ENCODE data around the gene SRSF2.

The SRSF2 gene

DNA sequence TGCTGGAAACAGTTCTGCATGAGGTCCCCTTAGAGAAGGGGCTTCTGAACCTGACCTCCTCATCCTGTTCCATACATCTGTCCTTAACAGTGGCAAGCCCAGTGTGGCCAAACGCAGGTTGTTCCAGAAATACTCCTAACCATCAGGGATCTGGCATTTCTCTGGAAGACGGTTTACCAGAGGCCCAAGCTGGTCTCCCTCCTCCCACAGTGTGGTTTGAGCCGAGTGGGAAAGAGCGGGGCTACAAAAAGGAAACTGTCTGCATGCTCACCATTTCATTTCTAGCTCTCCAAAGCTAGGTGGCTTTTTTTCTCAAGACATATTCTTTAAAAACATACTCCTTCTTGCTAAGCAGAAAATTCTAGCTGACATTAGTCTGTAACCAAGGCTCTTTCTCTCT is 32.3 kb downstream of the SRSF2 start:
- no peak overlapping the region for H3K18ac ChIP-seq (ENCODE audit: low read length)
- H3K4me1 ChIP-seq (ENCODE audit: control insufficient read depth, low read depth, low read length): peaks cover 10% of the 10 kb centered on the region
- no peak overlapping the region for H3K4me3 ChIP-seq (ENCODE audit: low read length)
- H3K36me3 ChIP-seq (ENCODE audit: control insufficient read depth, insufficient read depth, low read length): no peaks in the 10 kb centered on the region
- no peak overlapping the region for H3K9ac ChIP-seq (ENCODE audit: low read length)
- H3K23ac ChIP-seq (ENCODE audit: low read length): no peak overlapping the region
- WGBS (ENCODE audit: extremely low coverage, insufficient coverage, low lambda C conversion rate): no CpG with 5 or more reads among the region's 4 CpGs
- peaks cover 3% of the 10 kb centered on the region for H3K27me3 ChIP-seq (ENCODE audit: insufficient read depth, low read length, poor library complexity)
- H2BK15ac ChIP-seq (replicated peaks; ENCODE audit: low read depth): no peak overlapping the region
- no peaks in the 10 kb centered on the region for H3K79me1 ChIP-seq (ENCODE audit: low read length)
- no peak overlapping the region for H2BK5ac ChIP-seq (ENCODE audit: low read length)
- H3K27ac ChIP-seq (ENCODE audit: low read depth, low read length): no peak overlapping the region
- no peak overlapping the region for H4K8ac ChIP-seq (ENCODE audit: low read depth, low read length)
- DNase-seq: no peak
- no peaks in the 10 kb centered on the region for H3K79me2 ChIP-seq (ENCODE audit: control insufficient read depth, insufficient read depth, low read length)
- H3K4me2 ChIP-seq (ENCODE audit: low read length): no peak overlapping the region
- no peak overlapping the region for H3K56ac ChIP-seq (ENCODE audit: low read length)
- H3K4ac ChIP-seq (ENCODE audit: low read depth, low read length): no peak overlapping the region
- H4K5ac ChIP-seq (ENCODE audit: low read length): no peak overlapping the region
- no peak overlapping the region for H2BK120ac ChIP-seq (ENCODE audit: low read depth, low read length)
- no peak overlapping the region for H2AK5ac ChIP-seq (ENCODE audit: low read length)

DNA sequence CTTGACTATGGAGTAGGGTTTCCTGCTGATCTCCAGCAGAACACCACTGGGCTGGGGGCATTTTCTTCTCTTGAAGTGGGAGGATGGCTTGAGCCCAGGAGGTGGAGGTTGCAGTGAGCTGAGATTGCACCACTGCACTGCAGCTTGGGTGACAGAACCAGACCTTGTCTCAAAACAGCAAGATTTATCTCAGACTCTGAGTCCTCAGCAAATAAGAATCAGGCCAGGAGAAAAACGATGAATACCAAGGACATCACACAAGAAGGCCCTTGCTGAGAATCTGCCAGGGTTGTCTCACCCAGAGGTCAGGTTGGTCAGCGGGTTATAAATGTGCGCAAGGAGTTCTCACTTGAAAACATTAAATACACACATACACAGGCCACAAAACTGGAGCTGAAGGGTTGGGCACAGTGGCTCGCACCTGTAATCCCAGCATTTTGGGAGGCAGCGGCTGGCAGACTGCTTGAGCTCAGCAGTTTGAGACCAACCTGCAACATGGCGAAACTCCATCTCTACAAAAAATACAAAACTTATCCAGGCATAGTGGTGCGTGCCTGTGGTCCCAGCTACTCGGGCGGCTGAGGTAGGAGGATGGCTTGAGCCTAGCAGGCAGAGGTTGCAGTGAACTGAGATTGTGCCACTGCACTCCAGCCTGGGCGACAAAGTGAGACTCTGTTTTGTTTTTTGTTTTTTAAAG is 34.0 kb downstream of the SRSF2 start:
- Histone ChIP-seq H3K79me2 (ENCODE audit: control insufficient read depth, insufficient read depth, low read length) (no peaks in the 10 kb centered on the region), H3K56ac (ENCODE audit: low read length) (no peak overlapping the region), H3K27ac (ENCODE audit: low read depth, low read length) (no peak overlapping the region), H3K4me1 (ENCODE audit: control insufficient read depth, low read depth, low read length) (peaks cover 2% of the 10 kb centered on the region), H3K23ac (ENCODE audit: low read length) (no peak overlapping the region), H4K8ac (ENCODE audit: low read depth, low read length) (no peak overlapping the region), H3K4me2 (ENCODE audit: low read length) (no peak overlapping the region), H3K4ac (ENCODE audit: low read depth, low read length) (no peak overlapping the region), H3K27me3 (ENCODE audit: insufficient read depth, low read length, poor library complexity) (no peaks in the 10 kb centered on the region), H3K79me1 (ENCODE audit: low read length) (no peaks in the 10 kb centered on the region), H3K4me3 (ENCODE audit: low read length) (no peak overlapping the region), H4K5ac (ENCODE audit: low read length) (no peak overlapping the region), H2BK15ac (replicated peaks; ENCODE audit: low read depth) (no peak overlapping the region), H2AK5ac (ENCODE audit: low read length) (no peak overlapping the region), H3K36me3 (ENCODE audit: control insufficient read depth, insufficient read depth, low read length) (no peaks in the 10 kb centered on the region), H2BK5ac (ENCODE audit: low read length) (no peak overlapping the region), H3K9ac (ENCODE audit: low read length) (no peak overlapping the region), H3K18ac (ENCODE audit: low read length) (no peak overlapping the region), H2BK120ac (ENCODE audit: low read depth, low read length) (no peak overlapping the region)
- DNase-seq: no peak
- WGBS (ENCODE audit: extremely low coverage, insufficient coverage, low lambda C conversion rate): no CpG with 5 or more reads among the region's 10 CpGs

DNA sequence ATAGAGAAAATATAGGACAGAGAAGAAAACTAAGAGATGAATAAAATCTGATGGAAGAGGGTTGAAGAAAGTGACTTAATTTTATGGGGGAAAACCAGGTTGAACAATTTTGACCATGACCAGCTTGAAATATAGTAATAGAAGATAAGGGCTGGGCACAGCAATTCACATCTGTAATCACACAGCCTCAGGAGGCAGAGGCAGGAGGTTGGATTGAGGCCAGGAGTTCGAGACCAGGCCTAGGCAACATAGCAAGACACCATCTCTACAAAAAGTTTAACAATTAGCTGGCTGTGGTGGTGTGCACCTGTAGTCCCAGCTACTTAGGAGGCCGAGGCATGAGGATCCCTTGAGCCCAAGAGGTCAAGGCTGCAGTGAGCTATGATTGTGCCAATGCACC is 35.1 kb downstream of the SRSF2 start:
- no peak overlapping the region for H2BK15ac ChIP-seq (replicated peaks; ENCODE audit: low read depth)
- H3K4me2 ChIP-seq (ENCODE audit: low read length): no peak overlapping the region
- no peak overlapping the region for H3K9ac ChIP-seq (ENCODE audit: low read length)
- no peaks in the 10 kb centered on the region for H3K27me3 ChIP-seq (ENCODE audit: insufficient read depth, low read length, poor library complexity)
- no peaks in the 10 kb centered on the region for H3K36me3 ChIP-seq (ENCODE audit: control insufficient read depth, insufficient read depth, low read length)
- peaks cover 7% of the 10 kb centered on the region for H3K4me1 ChIP-seq (ENCODE audit: control insufficient read depth, low read depth, low read length)
- H3K56ac ChIP-seq (ENCODE audit: low read length): no peak overlapping the region
- WGBS (ENCODE audit: extremely low coverage, insufficient coverage, low lambda C conversion rate): no CpG with 5 or more reads among the region's 2 CpGs
- H3K79me1 ChIP-seq (ENCODE audit: low read length): no peaks in the 10 kb centered on the region
- no peak overlapping the region for H2BK5ac ChIP-seq (ENCODE audit: low read length)
- no peak overlapping the region for H3K4me3 ChIP-seq (ENCODE audit: low read length)
- no peak for DNase-seq
- no peak overlapping the region for H4K8ac ChIP-seq (ENCODE audit: low read depth, low read length)
- H3K4ac ChIP-seq (ENCODE audit: low read depth, low read length): no peak overlapping the region
- H2AK5ac ChIP-seq (ENCODE audit: low read length): no peak overlapping the region
- no peak overlapping the region for H2BK120ac ChIP-seq (ENCODE audit: low read depth, low read length)
- no peak overlapping the region for H3K18ac ChIP-seq (ENCODE audit: low read length)
- H3K79me2 ChIP-seq (ENCODE audit: control insufficient read depth, insufficient read depth, low read length): no peaks in the 10 kb centered on the region
- H4K5ac ChIP-seq (ENCODE audit: low read length): no peak overlapping the region
- no peak overlapping the region for H3K23ac ChIP-seq (ENCODE audit: low read length)
- H3K27ac ChIP-seq (ENCODE audit: low read depth, low read length): no peak overlapping the region

DNA sequence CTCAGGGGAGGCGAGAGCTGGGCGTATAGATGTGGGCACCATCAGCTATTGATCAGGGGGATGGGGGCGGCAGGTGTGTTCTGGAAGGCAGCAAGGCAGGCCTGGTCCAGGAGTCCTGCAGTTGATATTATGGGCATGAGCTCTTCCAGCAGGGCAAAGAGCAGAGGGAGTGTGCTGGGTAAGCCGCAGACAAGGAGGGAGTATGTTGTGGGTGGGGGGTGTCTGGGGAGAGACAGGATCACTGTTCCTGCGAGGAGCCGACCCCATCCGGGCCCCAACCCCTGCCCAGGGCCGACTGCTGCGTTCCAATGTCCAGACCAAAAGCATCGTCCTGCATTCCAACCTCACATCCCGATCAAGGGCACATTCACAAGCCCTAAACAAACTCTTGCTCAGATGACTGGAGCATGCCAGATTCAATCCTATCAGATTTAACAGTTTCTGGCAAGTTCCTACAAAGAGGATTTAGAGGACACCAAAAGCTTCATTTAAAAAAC is 35.6 kb downstream of the SRSF2 start:
- no CpG with 5 or more reads among the region's 11 CpGs for WGBS (ENCODE audit: extremely low coverage, insufficient coverage, low lambda C conversion rate)
- Histone ChIP-seq H2BK120ac (ENCODE audit: low read depth, low read length) (no peak overlapping the region), H3K27me3 (ENCODE audit: insufficient read depth, low read length, poor library complexity) (no peaks in the 10 kb centered on the region), H3K27ac (ENCODE audit: low read depth, low read length) (no peak overlapping the region), H2BK5ac (ENCODE audit: low read length) (no peak overlapping the region), H4K5ac (ENCODE audit: low read length) (no peak overlapping the region), H3K18ac (ENCODE audit: low read length) (no peak overlapping the region), H3K4me3 (ENCODE audit: low read length) (no peak overlapping the region), H2BK15ac (replicated peaks; ENCODE audit: low read depth) (no peak overlapping the region), H3K9ac (ENCODE audit: low read length) (no peak overlapping the region), H3K4me2 (ENCODE audit: low read length) (no peak overlapping the region), H3K4me1 (ENCODE audit: control insufficient read depth, low read depth, low read length) (peaks cover 7% of the 10 kb centered on the region), H3K4ac (ENCODE audit: low read depth, low read length) (no peak overlapping the region), H3K56ac (ENCODE audit: low read length) (no peak overlapping the region), H3K23ac (ENCODE audit: low read length) (no peak overlapping the region), H2AK5ac (ENCODE audit: low read length) (no peak overlapping the region), H4K8ac (ENCODE audit: low read depth, low read length) (no peak overlapping the region), H3K36me3 (ENCODE audit: control insufficient read depth, insufficient read depth, low read length) (no peaks in the 10 kb centered on the region), H3K79me1 (ENCODE audit: low read length) (no peaks in the 10 kb centered on the region), H3K79me2 (ENCODE audit: control insufficient read depth, insufficient read depth, low read length) (no peaks in the 10 kb centered on the region)
- DNase-seq: no peak

DNA sequence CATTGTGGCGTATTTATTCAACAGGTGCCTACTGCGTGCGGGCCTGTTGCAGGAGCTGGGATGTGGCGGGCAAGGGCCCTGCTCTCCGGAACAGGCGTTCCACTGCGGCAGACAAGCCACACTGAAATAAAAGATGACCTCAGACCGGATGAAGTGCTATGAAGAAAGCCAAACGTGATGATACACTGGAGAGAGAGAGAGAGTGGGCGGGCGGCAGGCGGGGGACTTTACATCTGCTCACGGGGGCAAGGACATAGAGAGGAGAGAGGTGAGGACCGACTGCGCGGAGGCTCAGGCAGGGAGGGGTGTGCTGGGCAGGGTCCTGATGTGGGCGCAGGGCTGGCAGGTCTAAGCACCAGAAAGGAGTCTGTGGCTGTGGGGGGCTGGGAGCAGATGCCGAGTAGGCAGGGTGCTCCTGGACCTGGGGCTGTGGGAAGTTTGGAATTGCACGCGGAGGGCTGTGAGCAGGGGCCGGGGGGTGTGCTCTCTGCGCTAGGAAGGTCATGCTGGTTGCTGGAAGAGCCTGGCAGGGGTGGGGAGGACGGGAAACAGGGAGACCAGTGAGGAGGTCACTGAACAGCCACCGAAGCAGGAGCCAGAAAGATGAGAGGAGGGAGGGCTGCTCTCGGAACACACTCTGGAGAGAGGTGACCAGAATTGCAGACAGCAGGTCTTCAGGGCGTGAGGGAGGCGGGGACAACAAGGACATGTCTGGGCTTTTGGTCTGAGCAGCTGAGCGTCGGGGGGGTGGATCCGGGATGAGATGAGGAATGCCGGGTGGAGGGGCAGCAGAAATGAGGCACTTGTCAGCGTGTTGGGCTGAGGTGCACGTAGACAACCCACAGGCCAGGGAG is 36.3 kb downstream of the SRSF2 start:
- H2BK15ac ChIP-seq (replicated peaks; ENCODE audit: low read depth): no peak overlapping the region
- no peak overlapping the region for H2BK5ac ChIP-seq (ENCODE audit: low read length)
- H2AK5ac ChIP-seq (ENCODE audit: low read length): no peak overlapping the region
- H4K8ac ChIP-seq (ENCODE audit: low read depth, low read length): no peak overlapping the region
- DNase-seq: peak; percentile 46
- H3K9ac ChIP-seq (ENCODE audit: low read length): no peak overlapping the region
- no peaks in the 10 kb centered on the region for H3K79me1 ChIP-seq (ENCODE audit: low read length)
- no peak overlapping the region for H3K23ac ChIP-seq (ENCODE audit: low read length)
- no peaks in the 10 kb centered on the region for H3K27me3 ChIP-seq (ENCODE audit: insufficient read depth, low read length, poor library complexity)
- H3K4me2 ChIP-seq (ENCODE audit: low read length): no peak overlapping the region
- H3K56ac ChIP-seq (ENCODE audit: low read length): no peak overlapping the region
- no peak overlapping the region for H3K18ac ChIP-seq (ENCODE audit: low read length)
- H2BK120ac ChIP-seq (ENCODE audit: low read depth, low read length): no peak overlapping the region
- no peak overlapping the region for H3K4ac ChIP-seq (ENCODE audit: low read depth, low read length)
- H3K4me3 ChIP-seq (ENCODE audit: low read length): no peak overlapping the region
- H4K5ac ChIP-seq (ENCODE audit: low read length): no peak overlapping the region
- H3K79me2 ChIP-seq (ENCODE audit: control insufficient read depth, insufficient read depth, low read length): no peaks in the 10 kb centered on the region
- no peak overlapping the region for H3K27ac ChIP-seq (ENCODE audit: low read depth, low read length)
- no peaks in the 10 kb centered on the region for H3K36me3 ChIP-seq (ENCODE audit: control insufficient read depth, insufficient read depth, low read length)
- WGBS (ENCODE audit: extremely low coverage, insufficient coverage, low lambda C conversion rate): no CpG with 5 or more reads among the region's 33 CpGs
- peaks cover 7% of the 10 kb centered on the region for H3K4me1 ChIP-seq (ENCODE audit: control insufficient read depth, low read depth, low read length)

All from mesendoderm (in vitro differentiated cells).